ENCODE results near the gene ADD1.
"Not testable (repeated sequence)": the region's sequence is repeated elsewhere in the genome, so short reads cannot be mapped to it uniquely, and the experiment has no call there.

Gene ADD1

GRCh38 chr4:2941138-2942036 lies 97.7 kb downstream of the ADD1 start:
- in situ Hi-C loops (cut with HindIII; ENCODE audit: low sequenced_read_pairs) = no loop called here

DNA sequence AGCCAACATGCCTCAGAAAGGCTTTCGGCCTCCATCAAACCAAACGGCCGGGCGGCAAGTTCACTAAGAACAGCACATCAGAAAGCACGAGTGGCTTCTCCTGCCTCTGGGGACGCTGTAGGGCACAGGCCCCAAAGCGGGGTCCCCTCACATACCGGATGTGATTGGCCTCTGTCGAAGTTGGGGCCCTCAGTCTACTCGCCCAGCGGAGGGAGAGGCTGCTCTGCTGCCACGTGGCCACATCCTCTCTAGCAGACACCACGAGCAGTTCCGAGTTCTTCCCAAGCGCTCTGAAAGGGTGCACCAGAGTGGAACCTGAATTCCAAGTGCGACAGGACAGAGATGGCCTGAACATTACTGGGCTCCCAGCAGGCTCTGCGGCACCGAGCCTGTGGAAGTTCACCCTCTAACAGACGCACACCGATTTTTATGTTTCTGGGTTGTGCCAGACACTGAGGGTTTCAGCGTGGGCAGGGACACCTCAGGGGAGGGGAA lies 98.4 kb downstream of the ADD1 start:
- in situ Hi-C loops (cut with HindIII; ENCODE audit: low sequenced_read_pairs) = no loop called here

- in situ Hi-C loops (cut with HindIII; ENCODE audit: low sequenced_read_pairs) = no loop called here
Measured at GRCh38 chr4:2942532-2943363, 99.1 kb downstream of the ADD1 start.

GRCh38 chr4:2943364-2944090 lies 99.9 kb downstream of the ADD1 start:
- in situ Hi-C loops (cut with HindIII; ENCODE audit: low sequenced_read_pairs) = no loop called here

- in situ Hi-C loops (cut with HindIII; ENCODE audit: low sequenced_read_pairs) = no loop called here
Measured at GRCh38 chr4:2944091-2944482, 100.4 kb downstream of the ADD1 start.

DNA sequence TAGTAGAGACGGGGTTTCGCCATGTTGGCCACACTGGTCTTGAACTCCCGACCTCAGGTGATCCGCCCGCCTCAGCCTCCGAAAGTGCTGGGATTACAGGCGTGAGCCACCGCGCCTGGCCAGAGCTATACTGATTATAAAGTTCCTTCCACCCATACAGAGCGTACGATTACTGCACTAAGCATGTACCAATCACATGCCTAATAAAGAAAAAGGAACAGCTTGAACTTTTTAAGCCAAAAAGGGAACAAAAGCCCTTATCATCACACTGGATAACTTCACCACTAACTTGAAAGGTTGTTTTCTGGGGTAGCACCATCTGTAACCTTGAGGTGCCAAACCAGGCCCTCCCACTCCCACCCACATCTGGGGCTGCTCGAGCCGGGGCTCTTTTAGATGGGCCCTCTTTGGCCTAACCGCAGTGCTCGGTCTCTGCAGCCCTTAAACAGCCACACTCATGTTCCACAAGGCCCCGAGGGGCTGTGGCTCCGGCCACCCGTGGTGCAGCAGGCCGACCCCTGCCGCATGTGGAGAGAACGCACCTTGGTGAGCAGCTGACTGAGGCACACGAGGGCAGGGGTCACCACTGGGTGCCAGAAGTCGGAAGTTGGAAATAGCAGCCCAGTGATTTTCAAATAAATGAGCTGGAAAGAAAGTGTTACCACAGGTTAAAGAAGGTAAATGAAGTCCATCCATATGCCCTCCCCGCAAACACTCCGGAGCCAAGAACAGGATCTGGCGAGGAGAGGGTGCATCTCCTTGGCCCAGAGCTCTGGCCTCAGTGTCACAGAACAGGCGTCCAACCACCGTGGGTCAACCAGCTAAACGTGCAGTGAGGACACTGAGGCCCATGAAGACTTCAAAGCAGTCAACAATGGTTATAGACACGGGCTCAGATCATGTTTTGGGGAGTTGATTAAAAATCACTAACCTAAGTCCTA lies 101.2 kb downstream of the ADD1 start:
- in situ Hi-C loops (cut with HindIII; ENCODE audit: low sequenced_read_pairs) = no loop called here

GRCh38 chr4:2945619-2946604 lies 102.3 kb downstream of the ADD1 start:
- in situ Hi-C loops (cut with HindIII; ENCODE audit: low sequenced_read_pairs) = not testable (repeated sequence)

DNA sequence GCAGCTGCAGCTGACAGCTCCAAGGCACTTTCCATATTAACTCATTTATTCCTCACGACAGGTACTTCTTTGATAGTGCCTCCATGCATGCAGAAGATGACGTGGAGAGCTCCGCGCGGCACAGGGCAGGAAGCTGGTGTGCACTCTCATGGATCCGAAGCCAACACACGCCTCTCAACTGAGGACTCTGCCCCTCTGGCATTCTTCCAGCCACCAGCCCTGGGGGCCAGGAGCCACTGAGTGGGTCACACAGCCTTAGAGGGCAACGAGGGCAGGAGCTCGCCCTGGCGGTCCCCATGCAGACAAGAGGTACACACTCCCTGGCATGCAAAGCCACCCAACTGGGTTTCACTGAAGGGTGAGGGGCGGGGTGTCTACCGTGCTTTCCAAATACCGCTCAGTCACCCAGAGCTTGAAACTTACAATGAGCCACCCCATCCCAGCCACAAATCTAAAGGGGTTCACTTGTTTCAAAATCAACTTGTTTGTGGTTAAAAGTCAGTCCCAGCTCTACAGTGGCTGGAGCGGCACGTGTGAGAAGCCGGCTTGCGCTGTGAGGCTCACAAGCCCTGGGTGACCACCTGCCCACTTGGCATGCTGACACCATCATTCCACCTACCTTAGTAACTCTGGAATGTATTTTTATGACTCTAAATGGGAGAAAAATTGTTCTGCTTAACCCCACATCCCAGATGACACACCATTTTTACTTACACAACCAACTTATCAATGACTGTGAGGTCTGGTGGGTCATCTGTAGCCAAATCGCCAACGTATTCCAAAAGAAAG lies 103.4 kb downstream of the ADD1 start:
- in situ Hi-C loops (cut with HindIII; ENCODE audit: low sequenced_read_pairs) = no loop called here

GRCh38 chr4:2947926-2948325 lies 104.3 kb downstream of the ADD1 start:
- in situ Hi-C loops (cut with HindIII; ENCODE audit: low sequenced_read_pairs) = no loop called here

DNA sequence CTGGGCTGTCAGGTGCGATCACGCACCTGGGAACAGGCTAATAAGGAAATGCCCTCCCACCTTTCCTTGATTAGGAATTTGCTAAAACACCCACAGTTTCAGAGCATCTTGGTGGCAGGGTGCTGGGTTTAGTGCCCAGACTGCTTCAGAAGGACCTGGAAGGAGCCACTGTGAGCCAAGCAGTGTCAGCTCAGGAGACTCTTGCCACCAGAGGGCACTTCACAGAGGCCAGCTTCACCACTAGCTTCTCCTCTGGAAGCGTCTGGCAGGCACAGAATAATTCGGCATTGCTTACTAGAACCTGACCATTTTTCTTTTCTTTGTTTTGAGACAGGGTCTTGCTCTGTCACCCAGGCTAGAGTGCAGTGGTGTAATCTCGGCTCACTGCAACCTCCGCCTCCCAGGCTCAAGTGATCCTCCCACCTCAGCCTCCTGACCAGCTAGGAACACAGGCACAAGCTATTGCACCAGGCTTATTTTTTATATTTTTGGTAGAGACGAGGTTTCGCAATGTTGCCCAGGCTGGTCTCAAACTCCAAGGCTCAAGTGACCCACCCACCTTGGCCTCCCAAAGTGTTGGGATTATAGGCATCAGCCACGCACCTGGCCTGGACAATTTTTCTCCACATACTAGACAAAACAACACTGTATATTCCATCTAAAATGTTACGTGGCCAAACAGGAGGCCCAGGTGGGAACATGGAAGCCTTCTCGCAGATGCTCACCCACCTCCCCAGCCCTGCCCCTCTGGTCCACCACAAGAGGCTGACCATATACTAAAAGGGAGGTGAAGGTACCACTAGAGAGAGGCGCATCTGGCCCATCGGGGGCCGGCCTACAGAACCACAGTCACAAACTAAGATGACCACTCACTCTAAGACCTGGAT lies 105.5 kb downstream of the ADD1 start:
- in situ Hi-C loops (cut with HindIII; ENCODE audit: low sequenced_read_pairs) = no loop called here

GRCh38 chr4:2949782-2950125 lies 106.1 kb downstream of the ADD1 start:
- in situ Hi-C loops (cut with HindIII; ENCODE audit: low sequenced_read_pairs) = no loop called here

- in situ Hi-C loops (cut with HindIII; ENCODE audit: low sequenced_read_pairs) = no loop called here
Measured at GRCh38 chr4:2950221-2950989, 106.8 kb downstream of the ADD1 start.

DNA sequence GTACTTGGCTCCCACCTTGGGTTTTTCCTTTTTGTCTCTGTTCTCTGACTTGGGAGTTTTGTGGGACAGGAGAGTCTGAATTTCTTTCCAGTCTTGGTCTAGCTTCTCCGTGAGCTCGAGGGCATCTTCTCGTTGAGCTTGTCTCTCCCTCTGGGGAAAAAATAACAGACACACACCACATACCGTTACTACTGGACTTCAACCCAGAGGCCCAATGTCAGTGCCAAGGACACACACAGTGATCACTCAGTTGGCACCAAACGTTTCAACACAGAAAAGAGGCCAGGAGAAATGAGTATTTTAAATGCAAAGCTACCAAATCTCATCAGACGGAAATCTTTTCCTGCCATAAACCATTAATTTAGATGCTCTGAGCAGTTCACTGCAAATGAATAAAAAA lies 109.9 kb downstream of the ADD1 start:
- in situ Hi-C loops (cut with HindIII; ENCODE audit: low sequenced_read_pairs) = no loop called here

DNA sequence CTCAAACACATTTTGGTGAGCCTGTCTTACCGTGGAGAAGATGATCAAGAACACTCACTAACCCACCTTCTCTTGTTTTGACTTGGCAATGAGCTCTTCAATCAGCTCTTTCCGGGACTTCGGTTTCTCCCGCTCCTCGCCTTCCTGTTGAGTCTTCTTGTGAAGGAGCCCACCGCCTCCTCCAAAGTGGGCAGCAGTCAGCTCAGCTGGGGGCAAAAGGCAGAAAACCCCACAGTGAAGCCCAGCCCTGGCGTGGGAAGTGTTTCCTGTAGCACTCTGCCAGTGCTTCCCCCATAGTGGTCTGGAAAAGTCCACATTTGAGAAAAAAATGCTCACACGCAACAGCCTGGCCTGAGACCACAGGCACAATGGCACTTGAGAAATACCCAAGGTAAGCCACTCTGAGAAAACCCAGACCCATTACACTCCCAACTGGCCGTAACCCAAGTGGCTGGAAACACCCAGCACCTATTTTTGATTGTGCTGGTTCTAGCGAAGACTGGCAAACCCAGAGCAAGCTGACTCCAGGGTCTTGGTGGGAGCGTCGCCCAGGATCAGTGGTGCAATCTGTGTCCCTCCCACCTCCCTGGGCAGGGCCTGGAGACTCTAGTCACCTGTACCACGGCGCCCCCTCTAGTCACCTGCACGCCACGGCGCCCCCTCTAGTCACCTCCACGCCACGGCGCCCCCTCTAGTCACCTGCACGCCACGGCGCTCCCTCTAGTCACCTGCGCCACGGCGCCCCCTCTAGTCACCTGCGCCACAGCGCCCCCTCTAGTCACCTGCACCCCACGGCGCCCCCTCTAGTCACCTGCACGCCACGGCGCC lies 110.9 kb downstream of the ADD1 start:
- in situ Hi-C loops (cut with HindIII; ENCODE audit: low sequenced_read_pairs) = no loop called here

- in situ Hi-C loops (cut with HindIII; ENCODE audit: low sequenced_read_pairs) = not testable (repeated sequence)
Measured at GRCh38 chr4:2955186-2956044, 111.8 kb downstream of the ADD1 start.

All from endothelial cell of hepatic sinusoid (primary cell).